AG10803 (cell line): Measurements from ENCODE around the gene ARFIP2.

Experiments used
- DNase-seq: peaks from one replicate; pipeline ENCODE4 v3.0.0; 2010; ENCODE audit warnings: low read depth
- H3K4me3 ChIP-seq: 2 replicates; pipeline ENCODE4 v1.5.1; 2011; ENCODE audit warnings: mild to moderate bottlenecking, low read length, control low read depth
- CTCF ChIP-seq: conservative IDR thresholded peaks from 2 replicates; pipeline ENCODE4 v1.5.1; 2011; ENCODE audit warnings: mild to moderate bottlenecking, low read length, control low read depth, inconsistent platforms

The ARFIP2 gene

DNA sequence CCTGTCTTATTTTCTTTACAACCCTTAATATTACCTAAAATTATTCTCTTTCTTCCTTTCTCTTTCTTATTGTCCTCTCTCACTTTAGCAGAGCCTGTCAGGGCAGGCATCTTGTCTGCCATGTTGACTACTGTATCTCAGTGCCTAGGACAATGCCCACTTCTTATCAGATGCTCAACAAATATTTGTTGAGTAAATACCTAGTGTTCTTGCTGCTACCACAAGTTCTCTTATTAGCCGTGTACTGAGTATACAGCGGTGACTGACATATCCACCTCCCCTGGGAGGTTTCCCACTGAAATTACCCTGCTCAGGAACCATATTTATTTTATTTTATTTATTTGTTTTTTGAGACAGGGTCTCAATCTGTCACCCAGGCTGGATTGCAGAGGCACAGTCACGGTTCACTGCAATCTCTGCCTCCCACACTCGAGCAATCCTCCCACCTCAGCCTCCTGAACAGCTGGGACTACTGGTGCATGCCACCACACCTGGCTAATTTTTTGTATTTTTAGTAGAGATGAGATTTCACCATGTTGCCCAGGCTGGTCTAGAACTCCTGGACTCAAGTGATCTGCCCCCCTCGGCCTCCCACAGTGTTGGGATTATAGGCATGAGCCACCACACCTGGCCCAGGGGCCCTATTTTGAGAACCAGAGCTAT, 47.0 kb downstream of the ARFIP2 start:
- no peak for DNase-seq
- no peak for TF ChIP-seq CTCF
- H3K4me3 ChIP-seq, result no peak overlapping the region

DNA sequence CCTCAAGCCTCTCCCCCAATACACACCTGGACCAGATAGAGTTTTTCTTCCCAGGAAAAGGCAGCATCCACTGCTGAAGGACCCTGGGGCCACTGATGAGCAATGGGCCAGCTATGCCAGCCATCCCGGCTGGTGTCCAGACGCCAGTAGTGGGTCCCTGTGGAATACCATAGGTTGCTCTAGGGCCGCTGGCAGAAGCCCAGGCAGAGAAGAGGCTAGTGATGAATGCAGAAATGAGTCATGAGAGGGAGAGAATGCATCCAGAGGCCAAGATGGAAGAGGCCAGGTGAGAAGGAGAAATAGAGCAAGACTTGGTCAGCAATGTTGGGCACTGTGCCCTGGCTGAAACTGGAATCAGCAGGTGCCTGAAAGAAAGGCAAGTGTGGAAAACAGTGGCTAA, 49.3 kb downstream of the ARFIP2 start:
- no peak overlapping the region for H3K4me3 ChIP-seq
- DNase-seq, result peak; percentile 85
- no peak for TF ChIP-seq CTCF

GRCh38 chr11:6427516-6427915, 53.6 kb downstream of the ARFIP2 start:
- no peak for TF ChIP-seq CTCF

More at GRCh38 chr11:6427516-6427915, 53.6 kb downstream of the ARFIP2 start:
- H3K4me3 ChIP-seq, result no peak overlapping the region
- DNase-seq, result no peak
